Hematopoietic multipotent progenitor cell treated with erythropoietin and hydrocortisone succinate and interleukin-3 and kit ligand, for 8 days (in vitro differentiated cells): ENCODE measurements around the gene ZNF362.

ENCODE experiments used
- DNase-seq: peaks from one replicate; pipeline ENCODE4 v3.0.0-alpha.2; 2015

The ZNF362 gene

DNA sequence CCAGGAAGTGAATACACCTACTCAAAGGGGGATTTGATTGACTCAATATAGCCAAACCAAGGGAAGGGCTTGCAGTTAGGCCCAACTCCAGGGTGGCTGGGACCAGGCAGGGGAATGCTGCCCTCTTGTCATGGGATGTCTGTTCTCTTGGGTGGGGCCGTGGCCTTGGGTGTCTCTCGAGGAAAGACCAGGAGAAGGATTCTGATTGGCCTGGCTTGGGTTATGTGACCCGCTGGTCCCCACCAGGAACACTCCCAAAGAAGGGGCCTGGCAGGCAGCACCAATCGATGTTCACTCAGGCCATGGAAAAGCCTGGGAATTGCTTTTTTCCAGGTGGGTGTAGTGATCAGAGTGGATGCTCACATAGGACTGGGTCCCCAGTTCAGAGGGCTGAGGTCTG is 10.1 kb upstream of the ZNF362 start:
- no peak for DNase-seq

DNA sequence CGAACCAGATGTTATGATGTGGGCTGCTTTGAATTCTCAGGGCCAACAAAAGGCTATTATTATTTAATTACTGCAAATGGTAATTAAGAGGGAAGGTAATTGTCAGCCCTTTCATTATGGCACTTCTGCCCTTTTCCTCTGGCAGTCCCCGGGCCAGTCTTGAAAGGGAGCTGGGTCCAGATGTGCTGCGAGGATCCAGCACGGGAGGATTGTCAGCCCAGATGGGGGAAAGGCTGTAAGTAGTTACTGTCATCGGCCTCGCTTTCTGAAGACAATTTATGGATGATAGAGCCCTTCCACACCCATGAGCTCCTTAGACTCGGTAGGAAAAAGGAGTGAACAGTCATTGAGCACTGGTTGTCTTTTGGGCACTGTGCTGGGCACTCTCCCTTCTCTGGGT is 8.7 kb upstream of the ZNF362 start:
- no peak for DNase-seq

DNA sequence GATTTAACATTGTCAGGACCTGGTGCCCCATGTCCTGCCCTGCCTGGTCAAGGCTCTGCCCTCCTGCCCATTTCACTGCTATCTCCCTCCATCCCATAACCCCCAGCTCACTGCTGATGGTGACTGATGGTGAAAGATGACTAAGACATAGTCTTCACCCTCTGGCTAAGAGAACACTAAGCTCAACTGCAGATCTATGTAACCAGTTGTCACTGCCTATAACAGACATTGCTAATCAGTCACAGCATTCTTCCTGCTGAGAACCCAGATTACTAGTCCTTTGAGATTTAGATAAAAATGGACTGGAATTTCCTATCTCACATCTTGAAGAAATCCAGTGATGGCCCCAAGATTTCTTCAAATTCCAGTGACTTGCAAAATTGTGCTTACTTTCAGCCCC is 8.0 kb upstream of the ZNF362 start:
- DNase-seq: no peak

DNA sequence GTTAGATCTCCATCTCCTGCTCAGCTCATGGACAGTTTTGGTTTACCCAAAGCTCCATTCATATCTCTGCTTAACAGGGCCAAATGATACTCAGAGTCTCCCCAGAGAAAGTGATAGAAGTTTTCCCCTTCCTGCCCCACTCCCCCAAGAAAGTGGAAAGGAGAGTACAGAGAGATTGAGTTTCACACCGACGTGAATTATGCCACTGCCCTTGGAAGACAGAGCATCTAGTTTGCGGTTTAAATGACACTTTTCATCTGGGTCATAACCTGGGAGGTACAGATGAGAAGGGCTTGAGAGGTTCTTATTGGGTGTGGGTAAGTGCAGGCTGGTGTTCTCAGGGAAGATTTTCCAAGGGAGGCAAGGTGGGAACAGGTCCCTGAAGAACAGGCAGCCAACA is 6.9 kb upstream of the ZNF362 start:
- no peak for DNase-seq

DNA sequence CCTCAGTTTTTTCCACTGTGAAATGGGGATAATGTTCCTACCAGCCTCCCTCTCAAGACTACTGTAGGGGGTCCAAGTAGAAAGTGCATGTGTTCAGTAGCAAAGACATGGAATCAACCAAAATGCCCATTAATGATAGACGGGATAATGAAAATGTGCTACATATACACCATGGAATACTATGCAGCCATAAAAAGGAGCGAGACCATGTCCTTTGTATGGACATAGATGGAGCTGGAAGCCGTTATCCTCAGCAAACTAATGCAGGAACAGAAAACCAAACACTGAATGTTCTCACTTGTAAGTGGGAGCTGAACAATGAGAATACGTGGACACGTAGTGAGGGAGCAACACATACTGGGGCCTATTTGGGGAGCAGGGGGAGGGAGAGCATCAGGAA is 6.1 kb upstream of the ZNF362 start:
- DNase-seq: no peak

DNA sequence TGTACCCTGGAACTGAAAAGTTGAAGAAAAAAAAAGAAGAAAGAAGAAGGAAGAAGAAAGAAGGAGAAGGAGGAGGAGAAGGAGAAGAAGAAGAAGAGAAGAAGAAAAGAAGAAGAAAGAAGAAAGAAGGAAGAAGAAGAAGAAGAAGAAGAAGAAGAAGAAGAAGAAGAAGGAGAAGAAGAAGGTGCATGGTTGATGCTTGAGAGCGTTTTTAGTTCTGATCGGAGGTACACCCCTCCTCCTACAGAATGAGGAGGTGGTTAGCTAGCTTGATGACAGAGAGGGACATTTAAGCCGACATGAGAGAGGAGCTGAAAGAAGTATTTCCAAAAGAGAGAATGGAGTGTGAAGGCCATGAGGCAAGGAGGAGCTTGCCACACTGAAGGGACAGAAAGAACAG is 5.6 kb upstream of the ZNF362 start:
- DNase-seq: no peak

DNA sequence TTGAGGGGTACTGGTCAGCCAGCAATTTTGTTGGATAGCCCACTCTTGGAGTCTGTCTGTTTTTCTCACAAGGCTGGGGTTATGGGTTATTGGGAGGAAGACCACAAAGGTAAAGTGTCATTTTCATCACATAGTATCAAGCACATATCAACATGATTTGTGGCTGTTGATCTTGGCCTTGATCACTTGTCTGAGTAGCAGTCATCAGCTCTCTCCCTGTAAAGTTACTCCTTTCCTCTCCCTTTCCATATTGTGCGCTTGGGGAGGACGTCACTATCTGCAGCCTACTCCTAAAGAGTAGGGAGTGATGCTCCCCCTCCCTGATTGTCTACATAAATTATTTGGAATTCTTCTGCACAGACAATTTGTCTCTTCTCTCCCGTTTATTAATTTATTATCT is 1.8 kb upstream of the ZNF362 start:
- no peak for DNase-seq

DNA sequence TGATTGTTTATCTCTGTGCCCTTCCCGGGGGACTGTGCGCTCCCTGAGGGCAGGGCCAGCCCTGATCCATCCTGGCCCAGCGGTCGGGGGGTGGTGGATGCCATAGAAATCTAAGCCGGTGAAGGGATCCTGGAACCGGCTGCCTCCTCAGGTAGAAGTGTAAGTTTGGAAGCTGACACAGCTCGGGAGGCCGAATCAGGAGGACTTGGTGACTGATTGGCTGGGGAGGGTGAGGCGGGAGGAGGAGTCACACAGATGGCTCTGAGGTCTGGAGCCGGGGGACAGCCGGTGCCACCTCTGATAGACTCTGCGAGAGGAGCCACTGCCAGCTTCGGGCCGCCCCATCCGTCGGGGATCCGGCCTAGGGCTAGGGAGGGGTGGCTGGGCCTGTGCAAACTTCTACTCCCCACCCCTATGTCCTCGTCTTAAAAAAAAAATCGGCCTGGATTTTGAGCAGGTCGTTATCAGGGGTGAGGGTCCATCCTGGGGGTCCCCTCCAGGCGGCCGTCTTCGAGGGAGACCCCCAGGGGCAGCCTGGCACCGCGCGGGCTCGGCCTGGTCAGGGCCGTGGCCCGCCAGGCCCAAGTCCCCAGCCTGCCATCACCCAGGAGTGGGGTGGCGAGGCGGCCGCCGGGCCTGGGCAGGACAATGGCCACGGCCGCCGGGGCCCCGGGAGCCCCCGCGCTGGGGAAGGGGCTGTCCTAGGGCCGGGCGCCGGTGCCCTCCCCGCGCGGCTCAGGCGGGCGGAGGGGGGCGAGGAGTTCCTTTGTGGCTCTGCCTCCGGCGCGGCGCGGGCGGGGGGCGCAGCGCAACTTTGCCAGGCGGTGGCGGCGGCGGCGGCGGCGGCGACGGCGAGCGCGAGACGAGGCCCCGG is 708 bp upstream of the ZNF362 start:
- peak; percentile 90 for DNase-seq

DNA sequence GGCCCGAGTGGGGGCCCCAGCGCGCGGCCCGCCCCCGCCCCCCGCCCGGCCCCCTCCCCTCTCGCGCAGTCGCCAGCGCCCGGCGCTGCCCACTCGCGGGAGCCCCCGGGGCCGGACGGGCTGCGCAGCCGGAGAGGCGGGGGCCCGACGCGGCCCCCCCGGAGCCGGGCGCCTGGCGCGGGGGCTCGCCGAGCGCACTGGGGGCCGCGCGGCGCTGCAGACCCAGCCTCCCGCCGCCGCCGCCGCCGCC is 146 bp upstream of the ZNF362 start:
- no peak for DNase-seq

DNA sequence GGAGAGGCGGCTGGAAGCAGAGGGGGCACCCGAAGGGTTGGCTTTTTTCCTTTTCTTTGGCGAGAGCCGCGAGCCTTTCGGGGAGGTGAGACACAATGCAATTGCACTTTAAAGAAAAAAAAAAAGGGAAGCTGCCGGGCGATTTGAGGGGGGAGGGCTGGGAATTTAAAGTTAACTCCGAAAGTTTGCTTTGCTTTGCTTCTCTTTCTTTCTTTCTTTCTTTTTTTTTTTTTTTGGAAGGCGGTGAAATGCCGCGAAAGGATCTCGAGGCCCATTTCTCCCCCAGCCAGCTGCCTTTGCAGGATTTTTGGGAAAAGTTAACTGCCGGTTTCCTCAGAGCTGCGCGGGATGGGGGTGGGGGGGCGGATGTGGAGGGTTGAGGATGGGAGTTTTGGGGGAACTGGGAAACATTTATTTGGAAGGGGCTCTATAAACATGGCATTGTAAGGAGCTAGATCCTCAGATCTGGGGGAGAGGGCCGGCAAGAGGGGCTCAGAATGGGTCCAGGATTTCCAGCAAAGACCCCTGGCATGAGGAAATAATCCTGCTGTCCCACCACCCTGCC is 997 bp downstream of the ZNF362 start:
- DNase-seq: no peak

DNA sequence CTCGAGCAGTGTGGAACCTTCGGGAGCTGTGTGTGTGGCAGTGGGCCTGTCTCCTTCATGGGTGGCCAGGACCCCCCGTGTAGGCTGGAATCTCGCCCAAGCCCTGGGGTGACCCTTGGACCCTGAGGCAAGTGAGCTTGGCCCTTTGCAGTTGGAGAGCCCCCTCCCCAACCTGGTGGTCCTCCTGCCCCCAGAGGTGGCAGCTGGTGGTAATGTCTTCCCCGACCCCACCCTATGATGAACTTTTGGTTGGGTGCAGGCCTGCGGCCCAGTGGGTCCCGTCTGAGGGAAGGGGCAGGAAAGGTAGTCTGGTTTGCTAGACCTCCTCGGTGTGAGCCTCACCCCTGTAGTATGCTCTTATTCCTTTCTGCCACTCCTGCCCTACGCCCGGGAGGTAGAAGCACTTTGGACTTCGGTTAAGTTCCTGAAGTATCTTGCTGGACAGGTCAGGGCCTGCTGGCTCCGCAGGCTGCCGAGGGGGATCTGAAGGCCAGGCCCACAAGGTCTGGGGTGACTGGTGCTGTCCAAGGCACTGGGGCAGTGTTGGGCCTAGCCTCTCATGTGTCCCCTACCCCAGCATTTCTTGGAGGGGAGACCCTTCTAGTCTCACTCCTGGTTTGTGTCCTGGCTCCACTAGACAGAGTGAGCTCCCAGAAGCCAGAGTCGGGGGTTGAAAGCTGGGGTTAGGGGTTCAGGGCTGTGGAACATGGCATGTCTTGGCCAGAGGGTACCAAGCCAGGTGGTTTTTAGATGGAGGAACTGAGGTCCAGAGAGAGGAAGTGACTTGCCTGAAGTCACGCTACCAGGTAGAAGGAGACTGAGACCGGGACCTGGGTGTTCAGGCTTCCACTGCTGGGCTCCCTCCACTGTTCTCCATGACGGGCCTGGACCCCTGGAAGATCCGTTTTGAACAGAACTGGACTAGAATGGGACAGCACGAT is 1.8 kb downstream of the ZNF362 start:
- DNase-seq: no peak

DNA sequence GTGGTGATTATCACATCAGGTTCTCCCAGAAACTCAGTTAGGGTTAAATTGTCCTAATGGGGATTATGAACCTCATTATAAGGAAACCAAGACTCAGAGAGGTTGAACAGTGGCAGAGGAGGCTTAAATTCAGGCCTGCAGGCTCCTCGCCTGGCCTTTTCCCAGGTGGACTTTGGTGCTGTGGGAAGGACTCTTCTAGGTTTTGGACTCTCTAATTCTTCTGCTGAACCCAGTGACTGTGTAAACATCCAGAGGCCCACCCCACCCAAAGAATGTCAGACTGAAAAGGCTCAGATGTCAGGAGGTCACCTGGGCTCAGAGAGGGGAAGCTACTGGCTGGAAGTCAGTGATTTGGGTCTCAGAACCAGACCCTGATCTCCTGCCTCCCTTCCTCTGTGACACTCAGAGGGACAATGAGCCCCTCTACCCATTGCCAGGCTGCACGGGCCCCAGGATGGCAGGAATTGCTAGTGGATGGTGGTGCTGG is 2.5 kb downstream of the ZNF362 start:
- no peak for DNase-seq

DNA sequence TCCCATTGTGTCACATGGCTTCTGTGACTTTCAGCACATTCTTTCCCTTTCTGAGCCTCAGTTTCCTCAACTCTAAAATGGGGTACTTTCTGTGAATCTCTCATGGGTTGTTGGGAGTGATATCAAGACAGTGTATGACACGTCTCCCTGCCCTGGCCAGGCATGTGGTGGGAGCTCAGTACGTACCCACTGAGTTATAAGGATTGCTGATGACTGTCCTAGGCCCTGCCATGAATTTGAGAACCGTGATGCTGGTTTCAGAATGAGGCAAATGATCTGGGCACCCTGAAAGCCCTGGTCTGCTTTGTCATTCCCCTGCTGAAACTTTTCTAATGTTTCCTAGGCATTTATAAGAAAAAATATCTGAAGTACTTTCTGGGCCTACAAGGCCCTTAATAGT is 3.6 kb downstream of the ZNF362 start:
- no peak for DNase-seq

DNA sequence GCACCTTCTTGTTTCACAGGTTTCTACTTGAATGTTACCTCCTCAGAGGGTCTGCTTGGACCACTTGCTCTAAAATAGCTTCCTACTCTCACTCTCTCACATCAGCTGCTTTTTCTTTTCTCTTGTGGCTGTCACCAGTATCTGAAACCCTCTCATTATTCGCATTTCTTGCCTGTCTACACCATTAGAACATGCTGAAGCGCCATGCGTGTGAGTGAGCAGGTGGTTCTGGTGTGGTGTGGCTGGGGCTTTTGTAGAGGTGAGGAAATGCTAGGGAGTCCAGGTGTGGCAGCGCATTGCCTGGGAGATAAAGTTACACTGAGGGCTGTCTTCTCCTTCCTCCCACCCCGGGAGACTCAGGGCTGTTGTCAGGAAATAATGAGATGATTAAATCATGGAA is 4.1 kb downstream of the ZNF362 start:
- DNase-seq: no peak

DNA sequence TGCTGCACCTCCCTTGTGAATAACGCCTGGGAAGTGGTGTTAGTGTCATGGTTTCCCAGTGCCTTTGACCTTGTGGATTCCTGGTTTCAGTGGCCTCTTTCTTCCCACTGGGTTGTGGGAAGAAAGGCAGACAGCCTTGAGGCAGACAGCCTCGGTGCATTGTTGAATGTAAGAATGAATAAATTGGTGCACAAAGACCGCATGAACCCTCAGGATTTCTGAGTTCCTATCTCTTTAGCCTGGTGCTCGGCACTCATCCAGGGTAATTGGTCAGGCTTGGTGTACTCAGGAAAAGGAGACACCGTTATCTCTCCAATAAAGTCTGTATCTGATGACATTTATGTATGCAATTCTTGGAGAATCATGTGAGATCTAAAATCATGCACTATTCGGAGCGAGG is 5.1 kb downstream of the ZNF362 start:
- no peak for DNase-seq

DNA sequence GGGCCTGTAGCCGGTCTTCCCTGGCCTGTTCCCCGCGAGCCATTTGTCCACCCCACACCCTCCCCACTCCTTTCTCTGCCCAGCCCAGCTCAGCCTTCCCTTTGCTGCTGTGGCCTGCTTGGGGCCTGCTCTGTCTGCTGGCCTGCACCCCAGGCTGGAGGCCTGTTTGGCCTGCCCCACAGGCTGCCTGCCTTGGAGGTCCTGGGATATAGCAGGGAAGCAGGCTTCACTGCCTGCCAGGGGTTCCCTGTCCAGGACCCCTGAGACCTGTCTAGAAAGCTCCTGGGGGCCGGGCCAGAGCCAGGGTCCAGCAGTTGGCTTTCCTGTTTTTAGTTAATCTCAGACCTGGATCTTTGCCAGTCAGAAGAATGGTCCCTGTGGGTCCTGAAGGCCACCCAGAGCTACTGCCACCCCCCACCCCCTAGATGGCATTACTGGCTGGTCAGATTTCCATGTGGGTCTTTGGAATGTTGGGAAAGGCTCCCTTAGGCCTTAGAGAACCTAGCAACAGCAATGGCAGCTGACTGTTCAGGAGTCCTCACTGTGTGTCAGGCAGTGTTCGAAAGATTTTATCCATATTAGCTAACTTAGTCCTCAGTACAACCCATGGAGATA is 7.7 kb downstream of the ZNF362 start:
- DNase-seq: no peak

DNA sequence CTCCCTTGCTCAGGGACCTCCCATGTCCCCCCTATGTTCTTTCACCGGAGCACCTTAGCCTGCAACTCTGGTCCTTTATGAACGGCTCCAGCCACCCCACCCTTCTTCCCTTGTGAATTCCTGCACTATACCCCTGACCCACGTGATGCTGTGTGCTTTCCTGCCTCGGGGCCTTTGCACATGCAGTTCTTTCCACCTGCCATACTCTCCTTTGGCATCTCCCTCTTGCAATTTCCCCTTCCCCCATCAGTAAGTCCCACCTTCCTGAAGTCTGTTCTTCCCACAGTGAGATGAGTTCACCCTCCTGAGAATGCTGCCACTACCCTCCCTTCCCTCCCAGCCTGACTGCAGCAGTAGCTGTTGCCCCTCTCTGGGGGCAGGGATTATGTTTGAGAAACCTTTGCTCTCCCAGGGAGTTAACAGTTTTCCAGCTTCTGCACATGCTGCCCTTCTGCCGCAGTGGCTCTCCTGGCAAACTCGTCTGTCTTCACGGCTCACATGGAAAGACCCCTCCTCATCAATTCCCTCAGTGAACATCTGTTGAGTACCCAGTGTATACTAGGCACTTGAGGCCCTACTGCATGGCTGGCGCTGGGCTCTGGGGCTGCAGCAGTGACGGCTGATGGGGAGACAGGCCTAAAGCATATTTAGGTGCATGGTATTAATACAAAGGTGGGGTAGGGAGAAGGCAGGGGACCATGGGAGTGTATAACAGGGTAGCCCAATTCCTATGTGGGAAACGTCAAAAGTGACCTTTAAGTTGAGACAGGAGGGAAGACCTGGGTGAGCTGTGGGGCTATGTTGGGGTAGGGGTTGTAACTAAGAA is 9.7 kb downstream of the ZNF362 start:
- no peak for DNase-seq

DNA sequence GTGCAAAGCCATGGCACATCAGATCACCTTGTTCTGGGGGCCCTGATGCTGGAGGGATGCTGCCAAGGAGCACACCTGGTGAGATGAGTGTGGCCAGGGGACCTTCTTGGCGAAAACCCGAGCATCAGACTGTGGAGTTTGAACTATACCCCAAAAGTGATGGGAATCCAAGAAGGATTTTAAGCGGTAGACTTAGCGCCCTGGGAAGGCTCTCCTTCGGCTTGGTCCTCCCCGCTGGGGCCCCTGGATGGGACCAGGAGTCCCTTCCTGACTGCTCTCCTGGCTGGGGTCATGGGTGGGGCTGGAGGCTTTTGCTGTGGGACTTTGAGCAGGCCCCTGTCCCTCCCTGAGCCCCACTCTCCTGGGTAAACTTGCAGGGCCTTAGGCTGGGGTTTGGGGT is 10.5 kb downstream of the ZNF362 start:
- DNase-seq: no peak

DNA sequence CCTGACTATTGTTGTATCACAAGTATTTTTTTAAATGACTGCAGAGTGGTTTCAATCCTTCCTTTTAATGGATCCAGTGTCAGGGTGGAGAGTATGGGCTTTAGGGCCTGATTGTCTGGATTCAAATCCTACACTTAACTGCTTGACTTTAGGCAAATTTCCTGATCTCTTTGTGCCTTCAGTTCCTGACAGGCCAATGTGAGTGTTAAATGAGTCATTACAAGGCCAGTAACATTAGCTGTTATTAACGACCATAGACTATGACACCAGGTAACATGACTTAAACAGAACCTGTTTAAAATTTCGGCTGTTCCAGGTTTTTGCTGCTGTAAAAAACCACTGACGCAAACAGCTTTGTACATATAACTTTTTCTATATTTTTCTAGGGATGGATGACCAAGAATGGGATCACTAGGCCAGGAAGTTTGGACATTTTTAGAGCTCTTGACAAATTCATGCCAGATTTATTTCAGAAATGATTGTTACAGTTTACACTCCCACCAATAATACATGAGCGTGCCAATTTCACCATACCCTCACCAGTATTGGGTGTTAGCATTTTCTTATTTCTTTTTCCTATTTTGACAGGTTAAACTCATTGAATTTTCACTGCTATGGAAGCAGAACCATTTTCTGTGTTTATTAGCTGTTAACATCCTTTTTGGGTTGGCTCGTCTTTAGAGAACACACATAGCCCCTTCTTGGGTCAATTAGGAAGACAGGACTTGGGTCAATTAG is 11.3 kb downstream of the ZNF362 start:
- DNase-seq: no peak

DNA sequence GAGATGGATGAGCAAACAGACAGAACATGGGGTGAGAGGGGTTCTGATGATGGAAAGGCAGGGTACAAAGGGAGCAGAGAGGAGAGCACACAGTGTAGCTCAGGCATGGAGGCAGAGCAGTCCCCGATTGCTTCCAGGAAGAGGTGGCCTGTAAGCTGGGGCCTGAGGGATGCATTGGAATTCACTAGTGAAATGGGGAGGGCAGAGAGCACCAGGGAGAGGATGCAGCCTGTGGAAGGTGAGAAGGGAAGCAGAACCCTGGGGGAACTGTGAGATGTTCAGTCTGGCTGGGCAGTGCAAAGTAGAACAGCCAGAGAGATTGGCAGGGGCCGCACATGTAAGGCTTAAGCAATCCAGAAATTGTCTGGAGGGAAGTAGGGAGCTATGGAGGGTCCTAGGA is 12.2 kb downstream of the ZNF362 start:
- no peak for DNase-seq

DNA sequence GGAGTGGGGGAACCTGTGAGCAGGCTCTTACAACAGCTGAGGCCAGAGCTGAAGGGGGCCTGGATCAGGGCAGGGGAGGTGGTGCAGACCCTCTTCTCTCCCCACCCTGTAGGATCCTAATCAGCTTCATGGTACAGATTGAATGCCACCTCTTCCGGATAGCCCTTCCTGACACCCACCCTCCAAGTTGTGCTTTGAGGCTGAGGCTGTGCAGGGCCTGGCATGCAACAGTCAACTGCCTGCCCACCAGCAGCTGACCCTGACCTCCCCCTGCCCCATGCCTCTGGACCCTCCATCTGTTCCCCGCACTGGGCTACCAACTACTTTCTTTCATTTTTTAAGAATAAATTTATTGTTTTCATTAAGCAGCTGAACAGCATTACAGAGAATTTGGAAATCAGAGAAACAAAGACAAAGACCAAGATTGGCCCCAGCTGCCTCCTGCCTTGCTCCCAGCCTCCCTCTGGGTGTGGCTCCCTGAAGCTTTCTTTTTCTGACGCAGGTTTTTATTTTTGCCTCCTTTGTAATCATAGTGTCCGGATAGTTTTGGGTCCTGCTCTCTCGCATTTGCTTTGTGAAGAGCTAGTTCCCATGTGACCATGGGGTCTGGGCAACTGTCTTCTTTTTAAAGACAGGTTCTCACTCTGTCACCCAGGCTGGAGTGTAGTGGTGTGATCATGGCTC is 12.8 kb downstream of the ZNF362 start:
- no peak for DNase-seq
